ENCODE results near the gene CCDC80.
"Not testable (repeated sequence)": the region's sequence is repeated elsewhere in the genome, so short reads cannot be mapped to it uniquely, and the experiment has no call there.

Gene CCDC80

GRCh38 chr3:112579697-112580096 is 61.2 kb downstream of the CCDC80 start:
- DNase-seq = no peak

- no peak for DNase-seq
Observed at GRCh38 chr3:112579232-112579631, 61.7 kb downstream of the CCDC80 start.

- DNase-seq = no peak
Observed at GRCh38 chr3:112572701-112573100, 68.2 kb downstream of the CCDC80 start.

GRCh38 chr3:112569265-112569664 is 71.7 kb downstream of the CCDC80 start:
- DNase-seq = no peak

- no peak for DNase-seq
Observed at GRCh38 chr3:112568642-112569041, 72.3 kb downstream of the CCDC80 start.

GRCh38 chr3:112564940-112565305 is 76.0 kb downstream of the CCDC80 start:
- DNase-seq = no peak

GRCh38 chr3:112564247-112564939 is 76.5 kb downstream of the CCDC80 start:
- DNase-seq = not testable (repeated sequence)

GRCh38 chr3:112561734-112562529 is 79.0 kb downstream of the CCDC80 start, which contains the start of the genes ATG3 and SLC35A5:
TSS of gene ATG3 (minus strand) at chr3:112561962. CDS start at chr3:112561528, 434 bp downstream.
TSS of gene SLC35A5 (plus strand) at chr3:112562045. CDS start at chr3:112563404, 1,359 bp downstream.
- DNase-seq = peak; percentile 98

GRCh38 chr3:112561484-112561733 is 79.5 kb downstream of the CCDC80 start:
- no peak for DNase-seq

GRCh38 chr3:112560721-112561483 is 80.0 kb downstream of the CCDC80 start:
- DNase-seq = peak; percentile 45

GRCh38 chr3:112560307-112560706 is 80.6 kb downstream of the CCDC80 start:
- DNase-seq = no peak

- DNase-seq = no peak
Observed at GRCh38 chr3:112557976-112558375, 83.0 kb downstream of the CCDC80 start.

GRCh38 chr3:112555535-112556170 is 85.3 kb downstream of the CCDC80 start:
- no peak for DNase-seq

GRCh38 chr3:112550859-112551258 is 90.1 kb downstream of the CCDC80 start:
- no peak for DNase-seq
